Raji (cell line): Measurements from ENCODE around the gene ZNF330.

Experiments used
- POLR2A ChIP-seq: IDR thresholded peaks from 2 replicates; pipeline ENCODE4 v1.6.1; 2011; ENCODE audit warnings: low read depth, low read length, control low read depth; ENCODE audit not compliant: insufficient read depth

ZNF330 gene

DNA sequence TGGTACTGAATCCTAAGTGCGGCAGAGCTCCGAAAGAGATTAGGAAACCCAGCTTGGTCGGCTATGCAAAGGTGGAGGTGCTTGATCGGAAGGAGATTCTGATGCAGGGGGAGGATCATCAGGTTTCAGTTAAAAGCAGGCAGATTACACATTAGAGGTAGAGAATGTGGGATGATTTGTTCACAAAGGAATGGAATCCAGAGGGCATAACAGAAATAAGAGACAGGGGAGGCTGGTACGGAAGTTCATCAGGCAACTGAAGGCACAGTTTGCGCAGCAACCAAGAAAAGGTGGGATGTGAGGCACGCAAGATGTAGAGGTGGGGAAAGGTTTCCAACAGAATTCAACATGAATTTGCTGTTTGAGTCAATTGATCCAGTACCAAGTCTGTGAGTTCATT, 424 bp upstream of the ZNF330 start:
- no peak for TF ChIP-seq POLR2A

GRCh38 chr4:141223418-141223817, 2.7 kb downstream of the ZNF330 start:
- TF ChIP-seq POLR2A, result no peak

GRCh38 chr4:141229408-141230101, 8.9 kb downstream of the ZNF330 start:
- no peak for TF ChIP-seq POLR2A

DNA sequence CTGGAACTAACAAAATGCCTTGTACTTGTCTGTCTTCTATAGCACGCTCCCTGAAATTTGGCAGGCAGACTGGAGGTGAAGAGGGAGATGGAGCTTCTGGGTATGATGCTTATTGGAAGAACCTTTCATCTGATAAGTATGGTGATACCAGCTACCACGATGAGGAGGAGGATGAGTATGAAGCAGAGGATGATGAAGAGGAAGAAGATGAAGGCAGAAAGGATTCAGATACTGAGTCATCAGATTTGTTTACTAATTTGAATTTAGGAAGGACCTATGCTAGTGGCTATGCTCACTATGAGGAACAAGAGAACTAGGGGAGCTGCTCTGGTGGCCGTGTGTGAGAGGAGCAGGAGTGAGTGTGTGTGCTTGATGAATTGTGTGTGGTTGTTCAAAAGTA, 13.0 kb downstream of the ZNF330 start:
- TF ChIP-seq POLR2A, result no peak

GRCh38 chr4:141238186-141238585, 17.5 kb downstream of the ZNF330 start:
- no peak for TF ChIP-seq POLR2A

- no peak for TF ChIP-seq POLR2A
Observed at GRCh38 chr4:141240259-141240658, 19.6 kb downstream of the ZNF330 start.

DNA sequence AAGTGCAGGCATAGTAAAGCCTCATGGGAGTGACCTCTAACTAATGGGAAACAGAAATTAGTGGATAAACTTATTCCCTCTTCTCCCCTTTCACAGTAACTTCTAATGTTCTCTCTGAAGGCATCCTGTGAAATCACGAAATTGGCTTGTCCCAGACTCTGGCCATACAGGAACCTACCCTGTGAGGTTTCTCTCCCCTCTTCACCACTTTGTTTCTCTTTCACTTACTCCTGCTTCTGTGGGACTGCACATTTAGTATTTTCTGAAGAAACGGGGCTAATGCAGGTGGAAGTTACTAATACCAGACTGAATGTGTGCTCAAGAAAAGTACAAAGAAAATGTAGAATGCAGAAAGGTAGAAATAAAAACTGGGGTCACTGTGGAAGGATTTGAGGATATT, 20.0 kb downstream of the ZNF330 start:
- no peak for TF ChIP-seq POLR2A

GRCh38 chr4:141241986-141242385, 21.3 kb downstream of the ZNF330 start:
- TF ChIP-seq POLR2A, result no peak

- TF ChIP-seq POLR2A, result no peak
Observed at GRCh38 chr4:141244419-141244818, 23.7 kb downstream of the ZNF330 start.

GRCh38 chr4:141246243-141246642, 25.5 kb downstream of the ZNF330 start:
- TF ChIP-seq POLR2A, result no peak

DNA sequence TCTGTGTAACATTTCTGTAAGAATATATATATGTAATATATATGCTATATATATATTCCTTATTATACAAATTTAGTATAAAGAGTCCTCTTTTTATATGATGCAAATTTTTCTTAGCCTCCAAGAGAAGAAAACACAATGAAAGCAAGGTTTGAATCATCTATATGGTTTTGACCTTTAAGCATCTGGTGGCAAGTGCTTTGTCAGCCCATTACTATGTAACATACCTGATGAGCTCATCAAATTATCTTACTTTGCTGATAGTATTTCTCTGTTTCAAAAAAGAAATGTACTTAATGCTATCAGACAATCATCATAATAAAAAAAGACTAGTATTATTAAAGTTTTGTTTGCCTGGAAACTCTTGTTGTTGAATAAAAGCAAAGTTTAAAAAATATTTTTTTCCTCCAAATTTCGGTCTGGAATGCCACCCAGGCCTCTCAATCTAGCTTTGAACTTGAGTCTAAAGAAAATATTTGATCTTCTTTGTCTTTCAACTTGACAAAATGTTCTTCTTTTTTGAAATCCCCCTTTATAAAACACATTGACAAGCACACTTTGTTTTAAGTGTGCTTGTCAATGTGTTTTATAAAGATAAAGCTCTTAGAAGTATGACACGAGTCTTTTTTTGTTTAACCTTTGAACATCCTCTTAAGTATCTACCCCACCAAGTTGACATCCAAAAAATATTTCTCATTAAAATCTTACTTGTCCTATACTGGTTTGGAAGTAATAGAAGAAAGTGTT, 26.2 kb downstream of the ZNF330 start:
- no peak for TF ChIP-seq POLR2A

- TF ChIP-seq POLR2A, result no peak
Observed at GRCh38 chr4:141247430-141247780, 26.7 kb downstream of the ZNF330 start.

GRCh38 chr4:141248029-141248428, 27.3 kb downstream of the ZNF330 start:
- TF ChIP-seq POLR2A, result no peak

DNA sequence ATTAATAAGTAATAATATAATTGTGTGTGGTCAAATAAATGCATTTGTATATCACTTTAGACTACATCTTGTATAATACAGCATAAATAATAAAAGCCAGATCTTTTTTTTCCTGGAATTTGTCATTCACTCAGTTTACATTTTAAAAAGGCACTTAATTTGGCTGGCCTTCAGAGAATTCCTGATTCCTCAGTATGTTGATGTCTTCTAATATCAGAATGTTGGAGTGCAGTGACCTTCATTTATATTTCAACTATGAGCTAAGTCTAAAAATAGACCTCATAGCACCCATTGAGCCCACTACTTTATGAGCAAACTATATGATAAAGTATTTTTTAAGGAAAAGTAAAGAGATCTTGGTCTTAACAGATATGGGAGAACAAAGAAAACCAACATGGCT, 27.8 kb downstream of the ZNF330 start:
- TF ChIP-seq POLR2A, result no peak

GRCh38 chr4:141254326-141254725, 33.6 kb downstream of the ZNF330 start:
- TF ChIP-seq POLR2A, result no peak

DNA sequence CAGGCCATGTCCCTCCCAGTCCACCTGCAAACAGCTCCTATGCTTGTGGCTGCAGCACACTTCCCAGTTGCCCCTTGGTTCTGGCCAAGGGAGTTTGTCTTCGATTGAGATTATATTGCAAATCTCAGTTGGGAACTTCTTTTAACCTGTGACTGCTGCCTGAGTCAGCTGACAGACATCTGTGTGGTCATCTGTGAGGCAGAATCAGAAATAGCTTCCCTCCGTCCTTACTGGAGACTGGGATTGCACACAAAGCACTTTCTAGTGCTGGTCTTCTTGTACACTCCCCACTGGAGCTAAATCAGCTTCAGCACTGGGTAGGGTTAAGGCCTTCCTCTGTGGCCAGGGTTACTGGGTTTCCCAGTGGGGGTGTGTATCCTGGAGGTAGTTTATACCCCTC, 34.3 kb downstream of the ZNF330 start:
- TF ChIP-seq POLR2A, result no peak

DNA sequence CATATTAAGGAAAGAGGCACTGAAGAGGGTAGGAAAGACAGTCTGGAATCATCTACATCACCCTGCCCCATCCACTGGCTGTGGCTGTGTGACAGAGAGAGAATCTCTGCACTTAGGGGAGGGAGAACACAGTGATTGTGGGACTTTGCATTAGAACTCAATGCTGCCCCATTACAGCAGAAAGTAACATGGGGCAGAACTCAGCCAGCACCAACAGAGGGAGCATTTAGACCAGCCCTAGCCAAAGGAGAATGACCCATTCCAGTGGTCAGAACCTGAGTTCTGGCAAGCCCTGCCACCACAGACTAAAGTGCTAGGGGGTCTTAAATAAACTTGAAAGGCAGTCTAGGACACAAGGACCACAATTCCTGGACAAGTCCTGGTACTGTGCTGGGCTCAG, 37.9 kb downstream of the ZNF330 start:
- no peak for TF ChIP-seq POLR2A
